Spleen (tissue), 11 donors: ENCODE results near the gene TET2. TPM values are rescaled to one million over a fixed set of nuclear protein-coding genes. Genes with fewer than 3 reads are reported as not detected.
A peak's percentile ranks its signal among the peaks of the same experiment; 100 is the strongest.

Source experiments
- DNase-seq: peaks from one replicate; pipeline ENCODE4 v3.0.0-alpha.2; 2020
- H3K27ac ChIP-seq, 8 donors: fragments of 200-600 bp; sonication (generic) in 7 of 8; 1 replicate in 4 of 8; 2 replicates in 4 of 8; pipeline versions ENCODE4 v1.5.0 to v1.8.0; 2016 to 2021; ENCODE audit warnings: inconsistent platforms in 4 of 8, mild to moderate bottlenecking in 4 of 8, moderate library complexity in 1 of 8
- H3K27me3 ChIP-seq, 7 donors: fragments of 200-600 bp; sonication (generic) in 6 of 7; replicated peaks in 1 of 7; 1 replicate in 4 of 7; 2 replicates in 3 of 7; pipeline versions ENCODE4 v1.5.0 to v1.8.0; 2016 to 2021; ENCODE audit warnings: inconsistent platforms in 3 of 7, mild to moderate bottlenecking in 1 of 7
- H3K36me3 ChIP-seq, 6 donors: fragments of 200-600 bp; sonication (generic) in 5 of 6; 1 replicate in 4 of 6; 2 replicates in 2 of 6; pipeline versions ENCODE4 v1.5.0 to v1.8.0; 2016 to 2021; ENCODE audit warnings: inconsistent platforms in 2 of 6
- H3K4me1 ChIP-seq, 6 donors: fragments of 200-600 bp; sonication (generic) in 5 of 6; 1 replicate in 3 of 6; 2 replicates in 3 of 6; pipeline versions ENCODE4 v1.5.0 to v1.8.0; 2016 to 2021; ENCODE audit warnings: inconsistent platforms in 3 of 6
- H3K4me3 ChIP-seq, 8 donors: fragments of 200-600 bp; sonication (generic) in 7 of 8; 1 replicate in 4 of 8; 2 replicates in 4 of 8; pipeline versions ENCODE4 v1.5.0 to v1.8.0; 2016 to 2021; ENCODE audit warnings: inconsistent platforms in 4 of 8, mild to moderate bottlenecking in 4 of 8, moderate library complexity in 2 of 8
- H3K9me3 ChIP-seq, 8 donors: fragments of 200-600 bp; sonication (generic) in 7 of 8; 1 replicate in 4 of 8; 2 replicates in 4 of 8; pipeline versions ENCODE4 v1.5.0 to v1.8.0; 2016 to 2021; ENCODE audit warnings: inconsistent platforms in 4 of 8
- POLR2A ChIP-seq, 3 donors: fragments of 450-650 bp; IDR thresholded peaks; one replicate each; pipeline ENCODE4 v1.5.1; 2017; ENCODE audit warnings: antibody characterized with exemption in 3 of 3, mild to moderate bottlenecking in 1 of 3
- POLR2AphosphoS5 ChIP-seq, 3 donors: sonication (generic); formaldehyde crosslinking; IDR thresholded peaks; one replicate each; pipeline ENCODE4 v1.5.1; 2017; ENCODE audit warnings: antibody characterized with exemption in 3 of 3
- WGBS, 5 donors: extraction: QIAGEN DNeasy Blood & Tissue Kit in 3 of 5; methylation state at CpG; one replicate each; pipeline versions ENCODE4 v1.1.5 to v1.1.7; 2013 to 2018; 5-methylcytosine and 5-hydroxymethylcytosine counted together
- intact Hi-C: fragments of 100-400 bp; cut with DNase I; formaldehyde crosslinking; loops from one replicate; pipeline ENCODE4 v1.15.0; 2023; ENCODE audit warnings: low total_unique reads
- polyA plus RNA-seq, 3 donors: library from polyadenylated mRNA; stranded (reverse); fragments of 200-250 nt; gene quantifications; one replicate each; pipeline ENCODE4 v1.2.1, GENCODE V29; 2013
- total RNA-seq, 7 donors: library from RNA; depleted of rRNA in 3 of 7; stranded (reverse); fragments of >200 nt in 3 of 7; fragmentation: NEBNext Ultra II Directional in 4 of 7; extraction: Animal tissue kit (Norgen Biotek cat#: 25700) in 4 of 7; gene quantifications; one replicate each; pipeline versions ENCODE4 v1.1.0 to v1.2.1, GENCODE V29; 2016 to 2021
- TF ChIP-seq, protein P1 (sequence below), 11 experiments: fragments of 200-600 bp in 7 of 11; fragments of 450-650 bp in 4 of 11; sonication (generic) in 4 of 11; IDR thresholded peaks in 8 of 11; conservative IDR thresholded peaks in 3 of 11; 1 replicate in 7 of 11; 2 replicates in 4 of 11; pipeline versions ENCODE4 v1.4.0 to v1.8.0; 2016 to 2021; ENCODE audit warnings: antibody characterized with exemption in 11 of 11, inconsistent platforms in 4 of 11, mild to moderate bottlenecking in 1 of 11
- donor health status: healthy with polysubstance abuse.
- donor health status: DM: no; HTN: no; CAD: no; lungs with moderate emphysema.
- donor health status: DM: no; HTN: no; CAD: no.
- donor health status: Bipolar disorder and iron deficiency.
- donor health status: healthy.
- donor health status: DM: no; HTN: no; CAD: no.
- donor health status: DM: yes; HTN: yes; CAD: no.

Gene TET2
- total and polyA plus RNA-seq, 10 donors, result 2.5 to 70.4 (median 45.0) TPM

DNA sequence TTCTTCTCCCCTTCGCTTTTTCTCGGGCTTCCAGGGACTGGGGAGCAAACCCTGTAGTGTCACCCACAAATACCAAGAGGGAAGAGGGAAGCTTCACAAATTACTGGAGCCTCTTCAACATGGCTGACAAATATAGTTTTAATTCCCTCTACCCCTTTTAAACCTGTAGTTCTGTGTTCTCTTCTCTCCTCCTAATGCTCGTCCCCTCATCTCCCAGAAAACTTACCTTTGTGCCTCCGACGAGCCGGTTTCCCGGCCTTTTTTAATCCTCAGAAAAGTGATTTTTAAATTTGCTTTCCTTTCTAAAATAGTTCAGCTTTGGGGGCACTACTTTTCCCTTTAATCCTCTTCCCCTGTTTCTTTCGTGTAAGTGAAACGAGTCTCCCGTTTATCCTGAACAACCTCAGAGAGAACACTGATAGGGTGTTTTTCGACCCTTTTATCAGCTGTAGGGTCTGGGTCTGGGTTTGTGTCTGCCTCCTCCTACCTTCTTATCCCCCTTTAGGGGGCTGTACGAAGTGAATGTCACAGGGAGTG, 408 bp downstream of the TET2 start:
- Histone ChIP-seq H3K4me3 (peak overlapping the region; percentile 41 to 92 (median 74)), H3K27ac (peak overlapping the region; percentile 62 to 99 (median 94)), H3K27me3 (no peaks in the 10 kb centered on the region), H3K36me3 (no peaks in the 10 kb centered on the region), H3K4me1 (peaks cover 13 to 59% (median 39%) of the 10 kb centered on the region in 6 donors), H3K9me3 (no peaks in the 10 kb centered on the region)
- intact Hi-C loops, result loop anchor here (10.0 kb wide), 1 partner anchor 558 kb away; the partner anchor contains the start of genes GSTCD and INTS12
- WGBS, 5 donors, result 0% methylated on average over 12 of the region's 12 CpGs
- DNase-seq, result no peak
- TF ChIP-seq POLR2AphosphoS5 (IDR thresholded peaks at IDR 0.05) (no peak), POLR2A (IDR thresholded peaks at IDR 0.05) (no peak)
- TF ChIP-seq, protein P1, sequence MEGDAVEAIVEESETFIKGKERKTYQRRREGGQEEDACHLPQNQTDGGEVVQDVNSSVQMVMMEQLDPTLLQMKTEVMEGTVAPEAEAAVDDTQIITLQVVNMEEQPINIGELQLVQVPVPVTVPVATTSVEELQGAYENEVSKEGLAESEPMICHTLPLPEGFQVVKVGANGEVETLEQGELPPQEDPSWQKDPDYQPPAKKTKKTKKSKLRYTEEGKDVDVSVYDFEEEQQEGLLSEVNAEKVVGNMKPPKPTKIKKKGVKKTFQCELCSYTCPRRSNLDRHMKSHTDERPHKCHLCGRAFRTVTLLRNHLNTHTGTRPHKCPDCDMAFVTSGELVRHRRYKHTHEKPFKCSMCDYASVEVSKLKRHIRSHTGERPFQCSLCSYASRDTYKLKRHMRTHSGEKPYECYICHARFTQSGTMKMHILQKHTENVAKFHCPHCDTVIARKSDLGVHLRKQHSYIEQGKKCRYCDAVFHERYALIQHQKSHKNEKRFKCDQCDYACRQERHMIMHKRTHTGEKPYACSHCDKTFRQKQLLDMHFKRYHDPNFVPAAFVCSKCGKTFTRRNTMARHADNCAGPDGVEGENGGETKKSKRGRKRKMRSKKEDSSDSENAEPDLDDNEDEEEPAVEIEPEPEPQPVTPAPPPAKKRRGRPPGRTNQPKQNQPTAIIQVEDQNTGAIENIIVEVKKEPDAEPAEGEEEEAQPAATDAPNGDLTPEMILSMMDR (IDR thresholded peaks at IDR 0.05 in 8 of 11, conservative IDR thresholded peaks at IDR 0.05 in 3 of 11), result no peak

DNA sequence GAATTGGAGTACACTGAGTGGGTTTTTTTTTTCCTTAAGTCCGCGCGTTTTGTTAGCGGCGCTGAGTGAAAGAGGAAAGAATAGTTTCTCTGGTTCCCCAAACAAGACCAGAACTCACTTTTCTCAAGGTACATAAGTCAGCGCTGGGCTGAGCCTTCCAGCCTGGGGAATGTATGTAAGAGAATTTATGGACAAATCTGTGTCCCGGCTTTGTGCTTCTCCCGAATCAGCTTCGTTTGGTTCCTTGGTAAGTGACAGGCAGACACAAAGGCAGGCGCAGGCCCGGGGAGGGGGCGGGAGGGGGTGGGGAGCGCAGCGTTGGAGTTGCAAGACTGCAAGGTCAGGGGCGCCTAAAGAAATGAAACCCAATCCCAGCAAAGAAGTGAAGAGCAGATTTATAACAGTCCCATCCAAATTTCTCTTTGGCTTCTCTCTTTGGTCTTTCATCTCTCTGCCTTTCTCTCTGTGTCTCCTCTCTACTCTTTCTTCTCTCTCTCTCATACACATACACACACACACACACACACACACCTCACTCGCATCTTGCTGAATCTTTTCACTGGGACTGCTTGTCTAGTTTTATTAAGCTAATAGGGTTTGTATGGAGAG, 981 bp downstream of the TET2 start:
- Histone ChIP-seq H3K27me3 (no peaks in the 10 kb centered on the region), H3K36me3 (no peaks in the 10 kb centered on the region), H3K9me3 (no peaks in the 10 kb centered on the region), H3K4me3 (peak overlapping the region; percentile 41 to 92 (median 74)), H3K27ac (peak overlapping the region; percentile 62 to 99 (median 94)), H3K4me1 (peaks cover 13 to 65% (median 41%) of the 10 kb centered on the region in 6 donors)
- intact Hi-C loops, result loop anchor here (10.0 kb wide), 1 partner anchor 557 kb away; the partner anchor contains the start of genes GSTCD and INTS12
- TF ChIP-seq, protein P1 (IDR thresholded peaks at IDR 0.05 in 8 of 11, conservative IDR thresholded peaks at IDR 0.05 in 3 of 11), result no peak
- TF ChIP-seq POLR2AphosphoS5 (IDR thresholded peaks at IDR 0.05) (no peak), POLR2A (IDR thresholded peaks at IDR 0.05) (no peak)
- 0 to 2% (median 1%) methylated on average over 16 of the region's 16 CpGs for WGBS, 5 donors
- DNase-seq, result peak; percentile 75

DNA sequence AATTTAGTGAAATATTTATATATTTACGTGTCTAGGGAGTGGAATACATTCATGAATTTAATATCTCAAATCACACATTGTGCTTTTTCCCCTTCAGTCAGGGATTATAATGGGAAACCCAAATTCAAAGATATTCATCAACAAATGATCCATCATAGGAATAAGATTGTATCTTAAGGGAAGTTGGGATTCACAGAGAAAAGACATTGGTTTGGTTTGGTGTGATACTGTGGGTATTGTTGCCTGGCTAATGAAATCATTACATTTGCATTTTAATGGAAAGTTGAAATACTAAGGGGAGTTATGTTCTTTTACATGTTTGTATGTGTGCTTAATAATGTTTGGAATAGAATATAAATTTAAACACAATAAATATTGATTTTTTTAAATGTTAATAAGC, 1.7 kb downstream of the TET2 start:
- TF ChIP-seq, protein P1 (IDR thresholded peaks at IDR 0.05 in 8 of 11, conservative IDR thresholded peaks at IDR 0.05 in 3 of 11), result no peak
- TF ChIP-seq POLR2AphosphoS5 (IDR thresholded peaks at IDR 0.05), result no peak
- TF ChIP-seq POLR2A (IDR thresholded peaks at IDR 0.05), result no peak
- Histone ChIP-seq H3K4me1 (peaks cover 13 to 72% (median 47%) of the 10 kb centered on the region in 6 donors), H3K27ac (peak overlapping the region in 7 of 8 donors; percentile 90 to 99 (median 96)), H3K27me3 (no peaks in the 10 kb centered on the region), H3K4me3 (peak overlapping the region; percentile 41 to 92 (median 74)), H3K9me3 (no peaks in the 10 kb centered on the region), H3K36me3 (no peaks in the 10 kb centered on the region)
- no peak for DNase-seq
- 33 to 53% (median 38%) methylated on average over 1 of the region's 1 CpG for WGBS, 5 donors
- intact Hi-C loops, result loop anchor here (10.0 kb wide), 1 partner anchor 556 kb away; the partner anchor contains the start of genes GSTCD and INTS12

DNA sequence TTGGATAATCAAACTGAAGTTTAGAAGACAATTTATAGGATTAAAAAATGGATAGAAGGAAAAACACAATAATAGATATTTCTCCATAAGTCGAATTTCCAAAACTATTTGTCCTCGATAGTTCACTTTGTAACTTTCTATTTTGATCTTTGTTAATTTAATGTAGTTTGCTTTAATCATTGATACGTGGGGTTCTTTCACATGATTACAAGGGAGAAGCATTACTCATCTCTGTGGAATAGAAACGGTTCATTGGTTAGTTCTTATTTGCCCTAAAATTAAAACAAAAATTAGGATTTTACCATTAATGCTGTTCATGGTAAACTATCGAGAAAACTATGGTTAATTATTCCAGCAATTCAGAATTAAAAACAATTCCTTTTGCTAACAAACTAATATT, 2.1 kb downstream of the TET2 start:
- Histone ChIP-seq H3K27me3 (no peaks in the 10 kb centered on the region), H3K36me3 (no peaks in the 10 kb centered on the region), H3K27ac (peak overlapping the region in 3 of 8 donors; percentile 97 to 99 (median 98)), H3K4me3 (peak overlapping the region in 6 of 8 donors; percentile 64 to 92 (median 76)), H3K9me3 (no peaks in the 10 kb centered on the region), H3K4me1 (peaks cover 13 to 76% (median 48%) of the 10 kb centered on the region in 6 donors)
- 52 to 71% (median 57%) methylated on average over 5 of the region's 5 CpGs for WGBS, 5 donors
- DNase-seq, result no peak
- intact Hi-C loops, result loop anchor here (10.0 kb wide), 1 partner anchor 556 kb away; the partner anchor contains the start of genes GSTCD and INTS12
- no peak for TF ChIP-seq POLR2AphosphoS5 (IDR thresholded peaks at IDR 0.05)
- TF ChIP-seq POLR2A (IDR thresholded peaks at IDR 0.05), result no peak
- TF ChIP-seq, protein P1 (IDR thresholded peaks at IDR 0.05 in 8 of 11, conservative IDR thresholded peaks at IDR 0.05 in 3 of 11), result no peak
